Common myeloid progenitor, CD34-positive (primary cell): ENCODE data around the gene PXN.
A peak's percentile ranks its signal among the peaks of the same experiment; 100 is the strongest.
"Not testable (repeated sequence)": the region's sequence is repeated elsewhere in the genome, so short reads cannot be mapped to it uniquely, and the experiment has no call there.

Source experiments
- CTCF ChIA-PET: fragments of 350-600 bp; sonication (Branson Sonifier 250); formaldehyde crosslinking; loops from one replicate; lab custom pipeline; 2021; ENCODE audit warnings: antibody characterized with exemption; lab: Charles Lee
- POLR2A ChIA-PET: fragments of 350-600 bp; sonication (Branson Sonifier 250); formaldehyde crosslinking; loops from one replicate; lab custom pipeline; 2021; ENCODE audit warnings: antibody characterized with exemption; lab: Charles Lee
- DNase-seq, 3 donors: peaks; one replicate each; pipeline versions ENCODE4 v3.0.0 to v3.0.0-alpha.2; 2013
- H3K27ac ChIP-seq, 2 experiments: 1 replicate in 1 of 2; 2 replicates in 1 of 2; pipeline ENCODE4 v1.7.0; 2013; ENCODE audit warnings: inconsistent platforms in 2 of 2, low read length in 2 of 2, mild to moderate bottlenecking in 2 of 2, low read depth in 1 of 2, moderate library complexity in 1 of 2; ENCODE audit not compliant: severe bottlenecking in 2 of 2, insufficient read depth in 1 of 2, poor library complexity in 1 of 2
- H3K27me3 ChIP-seq, 5 experiments: replicated peaks in 2 of 5; 1 replicate in 3 of 5; 2 replicates in 2 of 5; pipeline versions ENCODE4 v1.6.1 to v1.7.0; 2013; ENCODE audit warnings: low read length in 4 of 5, mild to moderate bottlenecking in 2 of 5, moderate library complexity in 2 of 5, inconsistent platforms in 1 of 5; ENCODE audit not compliant: insufficient read depth in 5 of 5, control insufficient read depth in 4 of 5
- H3K36me3 ChIP-seq, 4 experiments: 1 replicate in 2 of 4; 2 replicates in 2 of 4; pipeline versions ENCODE4 v1.6.1 to v1.7.0; 2013; ENCODE audit warnings: low read length in 3 of 4, control low read depth in 1 of 4, mild to moderate bottlenecking in 1 of 4; ENCODE audit not compliant: control insufficient read depth in 4 of 4, insufficient read depth in 4 of 4
- H3K4me1 ChIP-seq, 4 experiments: 1 replicate in 3 of 4; 2 replicates in 1 of 4; pipeline versions ENCODE4 v1.6.1 to v1.7.1; 2013; ENCODE audit warnings: low read length in 3 of 4, mild to moderate bottlenecking in 3 of 4, control low read depth in 1 of 4, inconsistent platforms in 1 of 4, moderate library complexity in 1 of 4; ENCODE audit not compliant: control insufficient read depth in 4 of 4, insufficient read depth in 4 of 4; ENCODE audit errors: control extremely low read depth in 1 of 4
- H3K4me3 ChIP-seq, 7 experiments: 1 replicate in 4 of 7; 2 replicates in 3 of 7; pipeline versions ENCODE4 v1.5.1 to v1.7.0; 2013; ENCODE audit warnings: mild to moderate bottlenecking in 7 of 7, low read length in 6 of 7, moderate library complexity in 6 of 7, inconsistent platforms in 2 of 7, low read depth in 2 of 7, control low read depth in 1 of 7; ENCODE audit not compliant: insufficient read depth in 4 of 7, control insufficient read depth in 1 of 7; ENCODE audit errors: extremely low read depth in 1 of 7
- H3K9me3 ChIP-seq, 5 experiments: 1 replicate in 4 of 5; 2 replicates in 1 of 5; pipeline versions ENCODE4 v1.6.1 to v1.7.1; 2013; ENCODE audit warnings: low read length in 4 of 5, mild to moderate bottlenecking in 2 of 5, inconsistent platforms in 1 of 5, low read depth in 1 of 5, moderate library complexity in 1 of 5; ENCODE audit not compliant: control insufficient read depth in 4 of 5, insufficient read depth in 2 of 5; ENCODE audit errors: control extremely low read depth in 1 of 5
- WGBS: methylation state at CpG from one replicate; pipeline ENCODE4 v1.1.5; 2013; ENCODE audit not compliant: insufficient coverage; 5-methylcytosine and 5-hydroxymethylcytosine counted together

PXN gene

GRCh38 chr12:120257041-120257821, 8.3 kb downstream of the PXN start:
- no peaks in the 10 kb centered on the region for H3K27me3 ChIP-seq
- WGBS = 93% methylated on average over 9 of the region's 9 CpGs
- H3K27ac ChIP-seq = no peak overlapping the region
- DNase-seq = no peak
- peaks cover 0 to 7% (median 2%) of the 10 kb centered on the region in 4 experiments for H3K36me3 ChIP-seq
- no peak overlapping the region for H3K4me3 ChIP-seq
- POLR2A ChIA-PET = no interaction called here
- CTCF ChIA-PET = interaction anchor here (24.2 to 43.0 kb wide), 3 partner anchors 1 to 32 kb away, joined by 425 to 879 read pairs (median 425); partner anchors contain the start of gene PXN
- peaks cover 4 to 45% (median 28%) of the 10 kb centered on the region in 4 experiments for H3K4me1 ChIP-seq
- H3K9me3 ChIP-seq = no peaks in the 10 kb centered on the region

- ChIA-PET CTCF (interaction anchor here (1.5 to 43.0 kb wide), 4 partner anchors 3 to 30 kb away, joined by 3 to 879 read pairs (median 425); partner anchors contain the start of gene PXN), POLR2A (interaction anchor here (1.4 kb wide), 1 partner anchor 7 kb away, joined by 3 read pairs; no protein-coding TSS in a partner anchor)
- peaks cover 12 to 56% (median 36%) of the 10 kb centered on the region in 4 experiments for H3K4me1 ChIP-seq
- no peak overlapping the region for H3K27ac ChIP-seq
- DNase-seq = no peak
- H3K36me3 ChIP-seq = peaks cover 0 to 7% (median 2%) of the 10 kb centered on the region in 4 experiments
- no peak overlapping the region for H3K4me3 ChIP-seq
- no peaks in the 10 kb centered on the region for H3K9me3 ChIP-seq
- H3K27me3 ChIP-seq = no peaks in the 10 kb centered on the region
- WGBS = 96% methylated on average over 5 of the region's 7 CpGs
Measured at GRCh38 chr12:120254809-120255208, 10.7 kb downstream of the PXN start.

GRCh38 chr12:120253313-120253712, 12.2 kb downstream of the PXN start:
- Histone ChIP-seq H3K4me1 (peaks cover 12 to 61% (median 37%) of the 10 kb centered on the region in 4 experiments), H3K4me3 (peak overlapping the region in 2 of 7 experiments; percentile 8 to 17), H3K36me3 (peaks cover 0 to 10% (median 2%) of the 10 kb centered on the region in 4 experiments)
- peak; percentile 50 to 82 (median 77) for DNase-seq
- POLR2A ChIA-PET = interaction anchor here (0.6 to 2.9 kb wide), 4 partner anchors 9 to 39 kb away, joined by 3 to 10 read pairs (median 4); partner anchors contain the start of genes RNU4-1 and RNU4-2
- not testable (repeated sequence) for H3K27ac ChIP-seq, H3K9me3 ChIP-seq, H3K27me3 ChIP-seq
- 64% methylated on average over 4 of the region's 6 CpGs for WGBS
- CTCF ChIA-PET = interaction anchor here (1.5 to 43.0 kb wide), 4 partner anchors 5 to 29 kb away, joined by 3 to 879 read pairs (median 425); partner anchors contain the start of gene PXN

- Histone ChIP-seq H3K4me1 (peaks cover 12 to 64% (median 39%) of the 10 kb centered on the region in 4 experiments), H3K4me3 (no peak overlapping the region), H3K36me3 (peaks cover 0 to 10% (median 2%) of the 10 kb centered on the region in 4 experiments), H3K9me3 (no peaks in the 10 kb centered on the region), H3K27ac (no peak overlapping the region), H3K27me3 (no peaks in the 10 kb centered on the region)
- CTCF ChIA-PET = interaction anchor here (24.2 to 43.0 kb wide), 3 partner anchors 6 to 28 kb away, joined by 425 to 879 read pairs (median 425); partner anchors contain the start of gene PXN
- peak in 2 of 3 donors; percentile 81 for DNase-seq
- 82% methylated on average over 10 of the region's 12 CpGs for WGBS
- POLR2A ChIA-PET = interaction anchor here (2.9 kb wide), 1 partner anchor 40 kb away, joined by 10 read pairs; the partner anchor contains the start of genes RNU4-1 and RNU4-2
Measured at GRCh38 chr12:120252071-120252906, 13.2 kb downstream of the PXN start.

- H3K36me3 ChIP-seq = peaks cover 0 to 10% (median 2%) of the 10 kb centered on the region in 4 experiments
- POLR2A ChIA-PET = interaction anchor here (2.9 kb wide), 1 partner anchor 41 kb away, joined by 10 read pairs; the partner anchor contains the start of genes RNU4-1 and RNU4-2
- not testable (repeated sequence) for H3K4me3 ChIP-seq, H3K9me3 ChIP-seq, H3K27ac ChIP-seq, DNase-seq, H3K27me3 ChIP-seq
- CTCF ChIA-PET = interaction anchor here (24.2 to 43.0 kb wide), 3 partner anchors 6 to 27 kb away, joined by 425 to 879 read pairs (median 425); partner anchors contain the start of gene PXN
- peaks cover 12 to 64% (median 38%) of the 10 kb centered on the region in 4 experiments for H3K4me1 ChIP-seq
- 95% methylated on average over 9 of the region's 12 CpGs for WGBS
Measured at GRCh38 chr12:120251364-120252070, 14.0 kb downstream of the PXN start.
